ENCODE results near the gene TMC8. TPM values are rescaled to one million over a fixed set of nuclear protein-coding genes. Genes with fewer than 3 reads are reported as not detected.
"Not testable (repeated sequence)": the region's sequence is repeated elsewhere in the genome, so short reads cannot be mapped to it uniquely, and the experiment has no call there.

The TMC8 gene
- polyA plus RNA-seq, 1 donor, result 3.7 TPM

DNA sequence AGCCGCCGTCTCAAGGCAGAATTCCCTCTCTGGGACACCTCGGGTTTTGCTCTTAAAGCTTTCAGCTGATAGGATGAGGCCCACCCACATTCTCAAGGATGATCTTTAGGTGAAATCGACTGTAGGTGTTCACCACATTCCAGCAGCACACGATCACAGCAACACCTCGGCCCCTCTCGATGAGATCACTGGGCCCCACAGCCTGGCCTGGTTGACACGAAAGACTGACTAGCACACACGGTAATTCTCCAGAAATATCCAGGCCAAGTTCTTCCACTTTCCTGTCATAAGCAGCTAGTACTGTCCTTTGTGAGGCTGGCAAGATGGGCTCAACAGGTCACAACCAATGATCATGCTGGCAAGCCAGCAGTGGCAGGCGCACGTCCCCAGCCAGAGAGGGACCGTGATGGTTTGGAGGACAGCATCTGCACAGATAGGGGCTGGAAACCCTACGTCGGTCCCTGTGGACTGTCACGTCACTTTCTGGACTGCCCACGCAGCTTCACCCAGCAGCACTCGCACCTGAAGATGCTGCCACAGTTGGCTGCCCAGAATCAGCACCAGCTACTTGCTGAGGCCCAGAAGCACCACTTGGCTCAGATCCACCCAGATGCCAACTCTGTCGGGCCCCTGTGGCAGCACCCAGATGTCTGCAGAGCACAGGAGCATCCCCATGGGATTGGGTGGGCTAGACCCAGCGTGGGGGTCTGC is 19.4 kb upstream of the TMC8 start:
- DNase-seq, result no peak

DNA sequence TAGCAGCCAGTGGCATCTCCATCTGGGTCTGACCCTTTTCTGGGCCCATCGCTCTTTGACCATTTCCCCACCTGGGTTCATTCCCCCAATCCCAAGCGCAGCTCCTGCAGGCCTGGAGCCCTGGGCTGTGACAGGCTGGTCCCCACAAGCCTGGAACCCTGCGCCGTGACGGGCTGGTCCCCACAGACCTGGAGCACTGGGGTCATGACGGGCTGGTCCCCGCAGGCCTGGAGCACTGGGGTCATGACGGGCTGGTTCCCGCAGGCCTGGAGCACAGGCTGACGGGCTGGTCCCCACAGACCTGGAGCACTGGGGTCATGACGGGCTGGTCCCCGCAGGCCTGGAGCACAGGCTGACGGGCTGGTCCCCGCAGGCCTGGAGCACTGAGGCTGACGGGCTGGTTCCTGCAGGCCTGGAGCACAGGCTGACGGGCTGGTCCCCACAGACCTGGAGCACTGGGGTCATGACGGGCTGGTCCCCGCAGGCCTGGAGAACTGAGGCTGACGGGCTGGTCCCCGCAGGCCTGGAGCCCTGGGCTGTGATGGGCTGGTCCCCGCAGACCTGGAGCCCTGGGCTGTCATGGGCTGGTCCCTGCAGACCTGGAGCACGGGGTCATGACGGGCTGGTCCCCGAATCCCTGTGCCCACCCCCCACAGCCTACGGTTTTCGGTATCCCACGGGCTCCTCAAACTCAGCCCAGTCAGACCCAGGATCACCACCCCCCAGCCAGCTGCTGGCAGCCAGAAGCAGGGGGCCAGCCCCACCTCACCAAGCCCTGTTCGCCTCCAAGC is 18.6 kb upstream of the TMC8 start:
- no peak for DNase-seq

DNA sequence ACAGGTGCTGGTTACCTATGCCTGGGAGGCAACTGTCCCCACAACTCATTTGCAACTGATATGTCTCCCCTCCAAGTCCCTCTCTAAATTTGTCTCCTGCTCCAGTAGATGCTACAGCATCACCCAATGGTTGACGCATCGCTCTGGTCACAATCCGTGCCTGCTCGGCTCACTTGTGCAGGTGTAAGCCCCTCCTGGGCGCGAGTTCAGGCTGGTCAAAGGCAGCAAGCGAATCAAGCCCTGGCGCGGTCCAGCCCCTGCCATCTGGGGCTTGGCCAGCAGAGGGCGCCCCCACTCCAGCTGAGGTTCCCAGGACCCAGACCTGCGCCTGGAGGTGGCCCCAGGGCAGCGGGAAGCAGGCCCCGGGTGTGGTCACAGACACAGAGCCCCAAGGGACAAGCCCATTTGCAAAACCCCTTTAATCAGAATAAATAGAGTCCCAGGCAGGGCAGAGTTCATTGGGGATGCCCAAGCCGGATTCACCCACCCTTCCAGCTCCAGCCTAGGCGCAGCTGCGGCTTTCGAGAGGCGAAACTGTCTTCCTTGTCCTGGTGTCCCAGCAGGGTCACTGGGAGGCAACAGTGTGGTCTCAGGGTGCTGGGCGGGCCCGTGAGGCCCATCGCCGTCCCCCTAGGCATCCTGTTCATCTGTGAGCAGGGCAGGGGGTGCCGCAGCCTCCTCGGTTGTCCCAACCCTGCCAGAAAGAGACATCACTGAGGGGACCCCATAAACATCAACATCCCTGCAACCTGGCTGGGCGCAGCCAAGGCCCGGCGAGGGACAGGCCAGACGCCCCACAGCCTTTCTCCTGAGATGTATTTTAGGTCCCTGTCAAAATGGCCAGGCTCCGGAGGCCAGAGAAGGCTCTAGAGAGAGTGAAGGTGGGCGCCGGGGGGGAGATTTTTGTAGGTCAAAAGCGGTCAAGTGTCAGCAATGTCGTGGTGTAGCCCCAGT is 17.8 kb upstream of the TMC8 start:
- DNase-seq, result no peak

DNA sequence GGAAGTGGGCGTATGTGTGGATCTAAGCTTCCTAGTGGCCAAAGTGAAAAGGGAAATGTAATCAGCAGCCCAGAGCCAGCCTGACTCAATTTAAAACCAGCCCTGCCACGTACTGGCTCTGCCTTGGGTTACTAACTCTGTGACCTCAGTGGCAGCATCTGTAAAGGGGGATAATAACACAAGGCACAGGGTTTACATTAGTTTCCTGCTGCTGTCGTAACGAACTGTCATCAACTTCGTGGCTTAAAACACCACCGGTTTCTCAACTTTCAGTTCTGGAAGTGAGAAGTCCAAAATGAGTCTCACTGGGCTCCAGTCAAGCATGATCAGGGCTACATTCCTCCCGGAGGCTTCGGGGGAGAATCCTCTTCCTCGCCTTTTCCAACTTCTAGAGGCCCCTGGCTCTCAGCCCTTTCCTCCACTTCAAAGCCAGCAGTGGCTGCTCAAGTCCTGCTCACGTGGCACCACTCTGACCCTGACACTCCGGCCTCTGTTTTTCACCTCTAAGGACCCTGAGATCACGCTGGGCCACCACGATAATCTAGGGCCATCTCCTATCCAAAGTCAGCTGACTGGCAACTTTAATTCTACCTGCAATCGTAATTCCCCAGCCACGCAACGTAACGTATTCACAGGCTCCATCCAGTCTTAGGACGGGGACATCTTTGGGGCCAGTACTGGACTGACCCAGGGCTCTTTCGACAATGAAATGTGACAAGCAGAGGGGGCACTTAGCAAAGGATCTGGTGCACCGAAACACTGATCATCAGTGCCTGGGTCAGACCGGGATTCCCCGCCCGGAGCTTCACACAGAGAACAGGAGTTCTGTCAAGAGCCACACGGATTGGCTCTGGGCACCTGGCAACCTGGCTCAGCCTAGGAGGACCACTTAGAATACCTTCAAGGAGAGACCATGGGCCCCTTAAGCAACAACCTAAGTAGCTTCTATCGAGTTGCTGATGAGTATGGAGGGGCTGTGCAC is 16.5 kb upstream of the TMC8 start:
- no peak for DNase-seq

DNA sequence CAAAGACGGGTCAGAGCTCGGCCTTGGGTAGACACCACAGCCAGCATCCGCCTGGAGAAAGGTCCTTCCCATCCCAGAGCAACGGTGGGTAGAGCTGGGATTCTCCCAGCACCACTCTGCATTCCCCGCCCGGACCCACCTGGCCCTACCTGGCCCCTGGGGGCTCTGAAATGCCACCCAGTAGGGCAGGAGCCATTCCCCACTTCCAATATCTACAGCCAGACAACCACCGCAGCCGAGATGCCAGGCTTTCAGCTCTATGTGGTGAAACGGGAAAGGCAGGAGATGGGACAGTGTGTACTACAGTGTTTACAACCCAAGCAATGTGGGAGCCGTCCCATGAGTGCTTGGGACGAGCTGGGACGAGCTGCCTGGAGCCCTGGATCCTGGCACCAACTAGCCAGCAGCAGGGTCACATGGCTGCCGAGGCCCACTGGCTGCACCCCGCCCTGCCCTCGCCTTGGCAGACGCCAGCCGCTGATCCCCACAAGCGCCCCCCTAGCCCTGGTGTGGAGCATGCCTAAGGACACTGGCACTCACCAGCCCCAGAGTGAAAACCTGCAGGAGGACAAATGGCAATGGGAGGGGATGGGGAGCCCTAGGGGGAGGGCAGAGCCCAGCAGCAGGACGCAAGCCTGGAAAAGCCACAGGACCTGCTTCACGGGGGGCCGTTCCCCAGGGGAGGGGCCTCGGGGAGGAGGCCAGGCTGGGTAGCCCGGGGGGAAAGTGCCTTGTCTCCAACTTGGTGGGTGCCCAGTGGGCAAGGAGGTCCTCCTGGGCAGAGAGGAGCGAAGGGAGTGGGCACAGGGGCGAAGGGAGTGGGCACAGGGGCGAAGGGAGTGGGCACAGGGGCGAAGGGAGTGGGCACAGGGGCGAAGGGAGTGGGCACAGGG is 15.5 kb upstream of the TMC8 start:
- no peak for DNase-seq

DNA sequence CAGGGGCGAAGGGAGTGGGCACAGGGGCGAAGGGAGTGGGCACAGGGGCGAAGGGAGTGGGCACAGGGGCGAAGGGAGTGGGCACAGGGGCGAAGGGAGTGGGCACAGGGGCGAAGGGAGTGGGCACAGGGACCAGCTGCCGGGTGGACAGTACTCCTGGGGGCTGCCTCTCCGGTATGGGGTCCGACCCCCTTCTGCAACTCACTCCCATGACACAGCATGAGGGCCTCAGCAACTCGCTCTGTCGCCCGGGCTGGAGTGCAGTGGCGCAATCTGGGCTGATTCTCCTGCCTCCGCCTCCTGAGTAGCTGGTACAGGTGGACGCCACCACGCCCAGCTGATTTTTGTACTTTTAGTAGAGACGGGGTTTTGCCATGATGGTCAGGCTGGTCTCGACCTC is 14.8 kb upstream of the TMC8 start:
- not testable (repeated sequence) for DNase-seq

DNA sequence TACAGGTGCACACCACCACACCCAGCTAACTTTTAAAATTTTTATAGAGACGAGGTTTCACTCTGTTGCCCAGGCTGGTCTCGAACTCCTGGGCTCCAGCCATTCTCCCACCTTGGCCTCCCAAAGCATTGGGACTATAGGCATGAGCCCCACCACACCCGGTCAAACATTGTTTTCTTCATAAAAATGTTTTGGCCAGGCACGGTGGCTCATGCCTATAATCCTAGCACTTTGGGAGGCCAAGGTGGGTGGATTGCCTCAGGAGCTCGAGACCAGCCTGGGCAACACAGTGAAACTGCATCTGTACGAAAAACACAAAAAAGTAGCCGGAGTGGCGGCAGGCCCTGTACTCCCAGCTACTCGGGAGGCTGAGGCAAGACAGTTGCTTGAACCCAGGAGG is 14.2 kb upstream of the TMC8 start:
- DNase-seq, result no peak

DNA sequence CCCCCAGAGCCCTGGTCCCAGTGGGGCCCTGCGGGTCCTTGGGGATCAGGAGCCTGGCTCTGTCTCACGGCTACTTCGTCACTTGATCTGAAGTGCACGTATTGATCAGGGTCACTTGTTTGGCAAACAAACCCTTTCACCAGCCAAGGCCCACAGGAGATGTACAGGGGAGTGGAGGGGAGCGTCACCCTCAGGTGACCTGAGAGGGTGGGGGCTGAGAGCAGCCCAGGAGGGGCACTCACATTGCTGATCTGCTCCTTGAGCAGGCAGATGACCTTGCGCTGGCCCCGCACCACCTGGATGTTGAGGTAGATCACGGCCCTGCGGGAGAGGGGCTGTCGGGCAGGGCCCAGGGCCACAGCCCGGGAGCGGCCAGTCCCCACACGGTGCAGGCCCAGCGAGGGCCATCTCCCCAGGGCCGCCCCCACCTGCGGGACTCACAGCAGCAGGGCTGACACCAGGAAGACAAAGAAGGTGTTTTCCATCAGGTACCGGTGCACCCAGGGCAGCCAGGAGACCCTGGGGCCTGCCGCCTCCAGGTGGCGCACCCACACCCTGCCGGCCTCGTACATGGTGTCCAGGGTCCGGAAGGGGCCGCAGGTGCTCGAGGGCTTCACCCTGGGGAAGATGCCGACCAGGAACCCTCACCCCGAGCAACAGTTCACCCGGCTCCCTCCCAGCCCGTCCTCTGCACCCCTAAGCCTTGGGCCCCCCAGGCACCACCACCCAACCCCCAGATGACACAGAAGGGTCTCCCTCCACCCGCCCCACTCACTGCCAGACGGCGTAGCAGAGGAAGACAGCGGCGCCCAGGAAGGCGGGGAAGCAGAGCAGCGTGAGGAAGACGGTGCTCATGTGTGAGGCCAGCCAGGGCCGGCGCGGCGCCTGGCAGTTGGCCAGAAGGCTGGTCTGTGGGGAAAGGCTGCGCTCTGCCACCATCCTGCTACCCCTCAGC is 13.3 kb upstream of the TMC8 start:
- DNase-seq, result no peak

DNA sequence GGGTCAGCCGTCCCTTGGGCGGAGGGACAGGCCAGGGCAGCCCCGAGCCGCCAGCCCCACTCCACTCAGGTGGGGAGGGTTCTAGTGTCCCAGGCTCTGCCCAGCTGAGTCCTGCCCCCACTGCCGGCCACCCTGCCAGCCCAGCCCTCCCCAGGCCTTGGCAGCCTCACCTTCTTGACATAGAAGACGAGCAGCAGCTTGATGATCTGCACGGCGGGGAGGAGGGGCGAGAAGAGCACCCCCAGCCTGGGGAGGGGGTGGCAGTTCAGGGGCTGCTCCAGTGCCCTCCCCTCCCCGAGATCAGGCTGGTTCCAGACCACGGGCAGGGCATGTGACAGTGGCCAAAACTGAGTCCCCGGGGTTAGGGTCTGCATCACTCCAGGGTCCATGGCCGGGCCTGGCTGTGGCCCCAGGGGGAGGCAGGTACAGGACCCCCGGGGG is 11.8 kb upstream of the TMC8 start:
- no peak for DNase-seq

DNA sequence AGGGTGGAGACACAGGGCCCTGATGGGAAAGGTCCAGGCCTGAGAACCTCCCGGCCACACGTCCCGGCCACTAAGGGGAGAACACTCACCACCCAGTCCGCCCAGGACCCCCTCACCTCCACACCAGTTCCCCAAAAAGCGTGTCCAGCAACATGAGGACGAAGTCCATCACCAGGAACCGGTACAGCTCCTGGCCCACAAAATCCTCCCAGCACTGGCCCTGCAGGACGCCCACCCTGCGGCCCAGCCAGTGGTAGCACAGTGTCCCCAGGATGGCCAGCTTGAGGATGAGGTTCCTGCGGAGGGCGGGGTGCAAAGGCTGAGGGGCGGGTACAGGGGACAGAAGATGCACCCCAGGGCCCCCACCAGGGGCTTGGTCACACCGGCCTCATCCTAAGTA is 10.0 kb upstream of the TMC8 start:
- no peak for DNase-seq

DNA sequence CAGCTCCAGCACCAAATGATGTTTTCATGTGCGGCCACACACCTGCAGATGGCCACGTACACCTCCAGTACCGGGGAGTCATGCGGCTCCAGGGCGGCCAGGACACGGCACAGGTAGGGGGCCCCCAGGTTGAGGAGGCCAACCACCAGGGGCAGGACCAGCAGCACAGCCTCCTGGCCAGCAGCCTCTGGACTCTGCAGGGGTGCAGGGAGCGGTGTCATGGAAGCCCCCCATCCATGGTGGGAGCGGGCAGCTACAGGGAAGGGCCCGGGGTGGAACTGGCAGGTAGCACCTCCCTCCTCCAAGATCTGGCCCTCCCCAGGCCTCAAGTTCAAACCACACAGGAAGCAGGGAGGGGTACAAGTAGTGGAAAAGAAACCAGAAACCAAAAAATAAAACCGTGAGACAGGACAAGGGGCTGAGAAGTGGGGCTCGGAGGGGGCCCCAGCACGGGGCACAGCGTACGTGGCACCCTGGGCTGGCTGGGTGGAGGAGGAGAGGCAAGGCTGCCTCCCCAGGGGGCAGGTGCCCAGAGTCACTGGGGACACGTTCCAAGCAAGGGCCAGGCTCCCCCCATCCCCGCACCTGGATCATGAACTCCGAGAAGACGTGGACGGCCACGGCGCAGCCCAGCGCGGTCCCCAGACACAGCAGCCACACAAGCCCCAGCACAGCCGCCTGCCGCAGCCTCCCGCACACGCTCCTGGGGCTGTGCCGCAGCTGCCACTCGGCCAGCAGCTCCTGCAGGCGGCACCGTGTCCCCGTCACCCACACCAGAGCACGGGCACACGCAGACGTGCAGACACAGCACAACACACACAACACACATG is 9.4 kb upstream of the TMC8 start:
- no peak for DNase-seq

DNA sequence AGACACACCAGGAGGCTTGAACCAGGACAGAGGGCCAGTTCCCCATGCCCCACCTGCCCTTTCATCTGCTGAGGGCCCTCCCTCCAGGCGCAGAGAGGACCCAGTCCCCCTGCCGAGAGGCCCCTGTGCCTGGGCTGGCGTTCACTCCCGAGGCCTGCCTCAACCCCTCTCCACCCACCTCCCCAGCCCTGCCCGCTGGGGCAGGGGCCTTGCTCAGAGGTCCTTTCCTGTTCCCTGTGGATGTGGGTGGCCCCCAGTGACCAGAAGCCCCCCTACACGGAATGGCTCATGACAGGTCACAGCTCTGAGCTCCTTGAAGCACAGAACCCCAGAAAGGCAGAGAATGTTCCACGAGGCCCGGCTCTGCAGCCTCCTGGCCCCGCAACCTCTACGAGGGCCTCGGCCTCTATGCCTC is 8.8 kb upstream of the TMC8 start:
- DNase-seq, result no peak

DNA sequence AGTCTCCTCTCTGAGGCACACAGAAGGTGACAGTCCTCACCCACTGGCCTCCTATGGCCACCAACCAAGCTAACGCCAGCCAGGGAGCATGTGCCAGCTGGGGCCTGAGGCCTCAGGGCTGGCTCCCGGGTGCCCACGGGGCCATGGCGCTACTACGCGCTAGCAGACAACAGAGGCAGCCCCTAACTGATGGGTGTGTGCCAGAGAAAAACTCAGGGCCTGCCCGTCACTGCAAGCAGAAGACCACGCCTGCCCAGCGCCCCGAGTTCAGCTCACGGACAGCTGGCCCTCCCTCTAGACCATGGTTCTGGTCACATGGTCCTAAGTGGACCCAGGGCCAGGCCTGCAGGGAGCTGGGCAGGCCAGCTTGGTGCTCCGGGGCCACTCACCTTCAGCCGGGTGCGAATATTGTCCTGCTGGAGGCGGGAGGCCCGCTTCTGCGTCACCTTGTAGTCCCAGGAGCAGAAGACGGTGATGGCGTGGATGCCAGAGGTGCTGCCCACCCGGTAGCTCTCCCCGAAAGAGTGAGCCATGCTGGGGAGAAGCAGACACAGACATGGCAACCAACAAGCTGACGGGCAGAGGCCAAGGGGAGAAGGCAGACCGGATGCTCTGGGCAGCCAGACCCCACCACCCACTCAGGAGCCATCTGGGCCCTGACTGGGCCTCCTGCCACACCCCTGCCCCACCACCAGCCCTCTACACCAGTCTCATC is 8.2 kb upstream of the TMC8 start:
- DNase-seq, result no peak

DNA sequence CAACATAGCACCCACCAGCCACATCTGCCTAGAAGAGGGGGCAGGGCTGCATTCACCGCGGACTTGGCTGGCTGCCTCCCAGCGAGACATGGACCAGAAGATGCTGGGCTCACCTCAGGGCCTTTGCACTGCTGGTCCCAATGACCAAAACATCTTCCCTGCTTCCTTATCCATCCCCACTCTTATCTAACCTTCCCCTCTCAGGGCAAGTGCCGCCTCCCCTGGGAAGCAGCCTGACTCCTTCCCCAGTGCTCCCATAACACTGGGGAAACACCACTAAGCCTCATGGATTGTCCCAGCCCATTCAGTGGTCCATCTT is 7.7 kb upstream of the TMC8 start:
- DNase-seq, result no peak

DNA sequence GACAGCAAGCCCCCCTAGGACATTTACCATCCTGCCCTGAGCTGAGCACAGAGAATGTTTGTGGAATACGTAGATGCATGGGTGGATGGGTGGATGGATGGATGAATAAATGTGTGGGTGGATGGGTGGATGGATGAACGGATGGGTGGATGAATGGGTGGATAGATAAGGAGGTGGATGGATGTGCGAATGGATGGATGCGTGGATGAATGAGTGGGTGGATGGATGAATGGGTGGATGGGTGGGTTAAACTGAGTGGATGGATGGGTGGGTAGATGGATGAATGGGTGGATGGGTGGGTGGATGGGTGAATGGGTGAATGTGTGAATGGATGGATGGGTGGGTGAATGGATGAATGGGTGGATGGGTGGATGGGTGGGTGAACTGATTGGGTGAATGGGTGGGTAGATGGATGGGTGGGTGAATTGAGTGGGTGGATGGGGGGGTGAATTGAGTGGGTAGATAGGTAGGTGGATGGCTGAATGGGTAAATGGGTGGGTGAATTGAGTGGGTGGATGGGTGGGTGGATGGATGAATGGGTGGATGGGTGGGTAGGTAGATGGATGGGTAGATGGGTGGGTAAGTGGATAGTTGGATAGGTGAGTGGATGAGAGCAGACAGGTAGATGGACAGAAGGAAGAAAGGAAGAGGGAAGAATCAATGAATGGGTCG is 7.2 kb upstream of the TMC8 start:
- DNase-seq, result no peak

DNA sequence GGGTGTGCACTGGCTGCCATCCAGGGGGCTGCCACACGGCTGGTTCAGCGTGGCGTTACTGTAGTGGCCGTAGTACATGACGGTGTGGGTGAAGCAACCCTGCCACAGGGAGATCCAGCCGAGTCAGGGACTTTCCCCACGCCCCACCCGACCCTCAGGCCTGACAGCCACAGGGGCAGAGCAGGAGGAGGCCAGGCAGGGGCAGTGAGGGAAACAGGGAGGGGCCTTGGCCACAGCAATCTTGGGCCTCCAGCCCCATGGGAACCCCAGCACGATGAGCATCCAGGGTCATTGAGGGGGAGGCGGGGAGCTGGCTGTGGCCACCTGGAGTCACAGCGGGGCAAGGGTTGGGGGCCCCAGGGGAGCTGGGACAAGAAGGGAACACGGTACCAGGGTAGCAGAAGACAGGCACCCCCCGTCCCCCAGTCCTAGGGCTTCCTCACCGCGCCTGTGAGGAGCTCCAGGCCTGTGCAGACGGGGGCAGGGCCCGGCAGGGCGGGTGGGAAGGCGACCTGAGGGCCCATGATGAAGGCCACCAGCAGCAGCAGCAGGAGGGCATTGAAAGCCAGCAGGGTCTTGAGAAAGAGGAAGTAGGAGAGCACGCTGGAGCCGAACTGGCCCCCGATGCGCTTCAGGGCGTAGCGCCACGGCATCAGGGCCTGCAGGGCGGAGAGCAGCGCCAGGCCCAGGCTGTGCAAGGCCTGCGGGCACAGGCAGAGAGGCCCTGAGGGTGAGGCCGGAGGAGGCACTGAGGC is 6.3 kb upstream of the TMC8 start:
- no peak for DNase-seq

DNA sequence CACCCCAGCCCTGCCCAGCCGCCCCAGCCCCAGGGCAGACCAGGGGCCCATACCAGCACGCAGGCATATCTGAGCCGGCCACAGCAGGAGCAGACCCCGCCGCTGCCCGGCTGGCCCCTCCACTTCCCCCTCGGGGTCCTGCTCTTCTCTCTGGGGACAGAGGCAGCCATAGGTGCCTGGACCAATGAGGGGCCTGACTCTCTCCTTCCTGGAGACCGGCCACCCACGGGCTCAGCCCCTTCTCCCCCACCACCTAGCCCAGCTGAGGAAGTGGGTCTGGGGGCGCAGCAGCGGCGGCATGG is 5.8 kb upstream of the TMC8 start:
- no peak for DNase-seq
